Fibroblast of peridontal ligament (primary cell): ENCODE results near the gene CERS6.
A peak's percentile ranks its signal among the peaks of the same experiment; 100 is the strongest.

Experiments
- DNase-seq: peaks from one replicate; pipeline ENCODE4 v3.0.0-alpha.2; 2010; ENCODE audit errors: extremely low read depth

Gene CERS6

DNA sequence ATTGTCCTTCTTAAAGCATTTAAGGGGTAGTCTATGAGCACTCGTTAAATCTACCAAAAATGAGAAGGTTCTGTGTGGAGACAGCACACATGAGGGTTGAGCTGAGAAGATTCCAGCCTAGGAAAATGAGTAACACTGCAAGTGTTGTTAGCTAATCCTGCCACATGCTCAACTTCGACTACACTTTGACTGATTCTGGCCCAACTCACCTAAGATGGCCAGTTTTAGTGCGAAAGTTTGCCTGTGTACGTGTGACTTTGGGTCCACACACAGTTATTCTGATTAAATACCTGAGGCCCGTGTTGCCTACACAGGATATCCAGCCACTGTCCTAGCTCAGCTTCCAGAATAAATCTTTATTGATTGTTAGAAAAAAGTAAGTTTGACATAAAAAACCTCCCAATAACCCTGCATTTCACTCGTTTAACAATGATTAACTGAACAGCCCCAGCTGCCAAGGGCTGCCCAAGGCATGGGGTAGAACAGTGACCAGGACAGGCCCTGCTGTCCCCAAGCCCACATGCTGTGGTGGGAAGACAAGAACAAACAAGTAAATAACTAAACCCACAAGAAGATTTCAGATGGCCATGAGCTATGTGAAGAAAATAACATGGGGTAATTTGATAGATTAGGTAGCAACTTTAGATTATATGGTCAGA is 14.7 kb upstream of the CERS6 start:
- DNase-seq = no peak

DNA sequence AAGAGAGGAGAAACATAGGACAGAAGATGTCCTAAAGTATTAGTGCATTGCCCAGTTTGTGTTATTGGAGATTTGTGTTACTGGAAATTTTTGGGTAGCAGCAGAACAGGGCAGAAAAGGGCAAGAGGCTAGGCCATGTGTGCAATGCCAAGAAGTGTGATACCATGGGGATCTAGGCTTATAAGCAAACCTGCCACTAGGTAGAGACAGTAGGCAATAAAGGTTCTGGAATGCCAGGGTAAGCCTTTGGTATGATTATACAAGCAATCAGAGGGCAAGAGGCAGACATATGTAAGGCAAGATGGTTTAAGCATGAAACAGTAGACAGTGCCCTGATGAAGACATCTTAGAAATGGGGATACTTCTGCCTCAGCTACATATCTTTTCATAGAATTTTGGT is 12.3 kb upstream of the CERS6 start:
- DNase-seq = no peak

DNA sequence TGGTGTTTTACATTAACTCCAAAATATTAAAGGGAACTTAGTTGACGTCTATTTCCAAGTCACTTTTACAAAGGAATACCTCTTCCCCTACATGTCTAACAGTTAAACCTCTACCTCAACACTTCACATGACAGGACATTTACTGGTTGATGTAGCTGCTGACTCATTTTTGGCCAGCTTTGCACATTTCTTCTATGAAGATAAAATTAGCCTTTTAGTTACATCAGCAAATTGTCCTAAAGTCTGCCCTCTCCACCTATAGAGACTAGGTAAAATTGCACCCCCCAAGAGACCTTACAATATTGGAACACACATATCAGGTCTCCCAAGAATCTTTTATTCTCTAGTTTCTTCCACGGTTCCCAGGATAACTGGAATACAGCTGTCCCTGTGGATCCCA is 10.1 kb upstream of the CERS6 start:
- DNase-seq = no peak

DNA sequence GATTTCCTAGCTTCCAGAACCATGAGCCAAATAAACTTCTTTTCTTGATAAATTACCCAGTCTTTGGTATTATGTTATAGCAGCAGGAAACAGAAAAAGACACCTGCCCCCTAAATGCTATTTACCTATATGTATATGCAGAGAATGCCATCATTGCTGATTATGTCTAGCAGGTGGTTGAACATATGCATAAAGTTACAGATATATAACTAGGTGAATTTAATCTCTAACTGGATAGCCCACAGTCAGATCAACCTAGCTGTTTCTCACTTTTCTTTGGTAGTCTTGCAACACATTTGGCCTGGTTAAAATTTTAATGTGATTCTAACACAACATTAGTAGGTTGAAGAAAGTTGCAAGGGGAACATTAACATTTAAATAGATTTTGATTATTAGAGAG is 7.1 kb upstream of the CERS6 start:
- DNase-seq = no peak

DNA sequence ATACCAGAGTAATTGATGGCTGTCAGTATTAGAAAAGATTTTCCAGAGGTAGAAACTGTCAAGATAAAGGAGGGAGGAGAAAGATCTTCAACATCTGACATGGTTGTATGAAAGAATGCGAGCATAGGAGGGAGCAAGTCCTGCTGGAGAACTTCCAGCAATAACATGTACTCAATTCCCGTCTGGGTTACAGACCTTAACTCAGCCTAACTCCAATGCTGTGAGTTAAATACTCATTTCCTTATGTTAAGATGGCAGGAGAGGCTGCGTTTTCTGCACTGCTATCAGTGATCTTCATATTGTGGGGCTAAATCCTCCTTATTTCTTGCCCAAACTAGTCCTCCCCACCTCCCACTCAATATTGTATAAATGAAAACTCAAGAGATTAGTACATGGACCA is 6.7 kb upstream of the CERS6 start:
- DNase-seq = peak; percentile 30

DNA sequence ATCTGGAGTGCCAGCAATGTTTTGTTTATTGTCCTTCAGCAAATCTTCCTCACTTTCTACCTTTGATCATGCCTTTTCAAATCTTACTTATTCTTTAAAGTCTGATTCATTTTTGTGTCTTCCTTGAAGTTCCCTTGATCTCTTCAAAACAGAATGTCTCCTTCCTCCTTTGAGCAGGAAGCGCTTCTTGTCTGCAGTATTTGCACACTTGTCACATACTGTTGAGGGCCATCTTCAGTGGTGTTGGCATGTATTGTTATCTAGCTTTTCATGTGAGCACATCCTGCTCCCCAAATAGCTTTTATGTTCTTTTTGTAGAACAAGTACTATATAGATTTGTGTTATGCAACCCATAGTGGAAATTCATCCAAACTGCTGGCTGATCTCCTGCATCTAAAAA is 5.9 kb upstream of the CERS6 start:
- no peak for DNase-seq

DNA sequence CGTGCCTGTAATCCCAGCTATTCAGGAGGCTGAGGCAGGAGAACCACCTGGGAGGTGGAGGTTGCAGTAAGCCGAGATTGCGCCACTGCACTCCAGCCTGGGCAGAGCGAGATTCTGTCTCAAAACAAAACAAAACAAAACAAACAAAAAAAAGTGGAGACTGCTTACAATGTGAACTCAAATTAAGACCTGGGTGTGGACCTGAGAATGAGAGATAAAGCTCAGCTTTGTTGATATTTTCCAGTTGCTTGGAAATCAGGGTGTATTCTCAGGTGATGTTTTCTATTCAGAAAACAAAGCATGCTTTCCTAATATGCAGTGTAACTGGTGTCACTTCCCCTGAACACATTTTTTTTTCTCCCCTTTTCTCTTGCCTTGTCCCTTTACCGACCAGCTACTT is 5.3 kb upstream of the CERS6 start:
- DNase-seq = no peak

DNA sequence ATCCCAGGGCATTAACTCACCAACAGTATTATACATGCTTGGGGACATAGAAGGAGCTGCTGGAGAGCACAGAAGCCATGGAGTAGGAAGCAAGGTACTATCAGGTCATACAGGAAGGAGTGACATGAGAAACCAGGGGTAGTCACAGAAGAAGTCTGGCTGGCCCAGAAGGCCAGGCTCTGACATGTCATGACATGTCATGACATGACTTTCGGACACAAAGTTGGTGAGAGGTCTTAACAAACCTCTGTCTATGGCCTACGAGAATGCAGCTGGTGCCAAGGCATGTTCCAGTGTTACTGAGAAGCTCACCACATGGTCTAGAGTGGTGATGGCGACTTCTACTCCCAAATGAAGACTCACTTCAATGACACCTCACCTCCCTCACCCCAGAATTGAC is 3.3 kb upstream of the CERS6 start:
- no peak for DNase-seq

DNA sequence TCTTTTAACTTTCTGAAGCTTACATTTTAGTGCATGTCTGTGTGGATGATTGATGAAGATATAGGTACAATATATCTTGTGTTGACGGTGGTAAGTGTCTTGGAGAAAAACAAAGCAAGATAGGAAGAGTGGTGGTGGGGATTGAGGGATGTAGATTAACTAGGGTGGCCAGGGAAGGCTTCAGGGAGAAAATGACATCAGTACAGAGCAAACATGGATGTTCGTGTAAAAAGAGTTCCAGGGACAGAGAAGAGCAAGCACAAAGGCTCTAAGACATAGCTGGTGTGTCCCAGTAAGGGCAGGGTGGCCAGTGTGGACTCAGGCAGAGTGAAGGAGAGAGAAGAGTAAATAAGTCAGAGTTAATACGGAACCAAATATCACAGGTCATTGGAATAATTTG is 2.7 kb upstream of the CERS6 start:
- no peak for DNase-seq

DNA sequence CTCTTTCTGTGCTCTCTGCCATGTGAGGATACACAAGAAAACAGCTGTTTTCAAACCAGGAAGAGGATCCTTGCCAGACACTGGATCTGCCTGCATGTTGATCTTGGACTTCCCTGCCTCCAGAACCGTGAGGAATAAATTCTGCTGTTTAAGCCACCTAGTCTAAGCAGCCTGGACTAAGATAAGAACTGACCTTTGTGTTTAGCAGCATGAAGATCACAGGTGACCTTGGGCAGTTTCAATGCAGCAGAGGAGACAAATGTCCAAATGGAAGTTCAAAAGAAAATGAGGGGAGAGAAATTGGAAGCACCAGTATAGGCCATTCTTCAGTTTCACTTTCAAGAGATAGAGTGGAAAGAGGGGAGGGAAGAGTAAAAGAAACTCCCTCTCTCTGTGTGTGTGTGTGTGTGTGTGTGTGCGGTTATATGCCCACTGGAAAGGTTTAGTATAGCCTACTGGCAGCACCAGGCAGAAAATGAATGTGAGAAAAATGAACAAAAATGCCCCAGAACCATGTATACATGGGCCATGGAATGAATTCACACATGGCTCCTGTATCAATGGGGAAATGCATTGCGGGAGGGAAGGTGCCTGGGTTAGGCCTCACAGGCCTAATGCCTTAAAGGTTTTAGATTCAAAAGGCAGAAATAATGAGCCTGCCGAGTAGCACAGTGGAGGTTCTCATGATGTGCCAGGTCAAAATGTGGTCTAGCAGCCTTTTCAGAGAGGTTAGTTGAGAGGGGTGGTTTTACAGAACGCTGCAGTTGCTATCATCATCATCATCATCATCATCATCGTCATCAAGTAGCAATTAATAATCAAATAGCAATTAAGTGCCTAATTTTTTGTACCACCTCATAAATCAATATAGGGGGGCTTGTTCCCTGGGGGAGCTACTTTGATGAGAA is 1.1 kb upstream of the CERS6 start:
- DNase-seq = no peak

DNA sequence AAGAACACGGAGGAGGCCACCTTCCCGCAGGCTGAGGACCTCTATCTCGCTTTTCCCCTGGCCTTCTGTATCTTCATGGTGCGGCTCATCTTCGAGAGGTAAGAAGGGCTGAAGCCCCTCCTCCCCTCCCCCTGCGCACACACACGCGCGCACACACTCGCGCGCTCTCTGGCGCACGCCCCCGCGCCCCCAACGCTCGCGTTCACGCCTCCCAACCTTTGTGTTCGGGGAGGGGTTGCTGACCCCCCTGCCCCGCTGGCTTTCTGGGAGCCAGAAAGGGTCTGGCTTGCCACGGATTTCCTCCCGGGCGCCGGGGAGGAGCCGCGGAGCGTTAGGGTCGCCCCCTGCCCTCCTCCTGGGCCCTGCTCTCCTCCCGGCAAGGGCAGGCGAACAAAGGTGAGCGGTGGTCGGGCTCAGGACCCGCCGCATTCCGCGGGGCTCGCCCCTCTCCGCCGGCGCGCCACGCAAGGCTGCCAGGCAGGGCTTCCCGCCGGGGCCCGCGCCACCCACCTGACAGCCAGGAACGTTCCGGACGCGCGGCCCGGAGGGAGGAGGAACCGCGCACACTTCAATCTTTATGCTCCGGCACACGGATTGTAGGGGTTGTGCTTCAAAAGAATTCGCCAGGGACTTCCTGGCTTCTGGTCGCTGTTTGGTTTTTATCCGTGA is 583 bp downstream of the CERS6 start:
- DNase-seq = no peak

DNA sequence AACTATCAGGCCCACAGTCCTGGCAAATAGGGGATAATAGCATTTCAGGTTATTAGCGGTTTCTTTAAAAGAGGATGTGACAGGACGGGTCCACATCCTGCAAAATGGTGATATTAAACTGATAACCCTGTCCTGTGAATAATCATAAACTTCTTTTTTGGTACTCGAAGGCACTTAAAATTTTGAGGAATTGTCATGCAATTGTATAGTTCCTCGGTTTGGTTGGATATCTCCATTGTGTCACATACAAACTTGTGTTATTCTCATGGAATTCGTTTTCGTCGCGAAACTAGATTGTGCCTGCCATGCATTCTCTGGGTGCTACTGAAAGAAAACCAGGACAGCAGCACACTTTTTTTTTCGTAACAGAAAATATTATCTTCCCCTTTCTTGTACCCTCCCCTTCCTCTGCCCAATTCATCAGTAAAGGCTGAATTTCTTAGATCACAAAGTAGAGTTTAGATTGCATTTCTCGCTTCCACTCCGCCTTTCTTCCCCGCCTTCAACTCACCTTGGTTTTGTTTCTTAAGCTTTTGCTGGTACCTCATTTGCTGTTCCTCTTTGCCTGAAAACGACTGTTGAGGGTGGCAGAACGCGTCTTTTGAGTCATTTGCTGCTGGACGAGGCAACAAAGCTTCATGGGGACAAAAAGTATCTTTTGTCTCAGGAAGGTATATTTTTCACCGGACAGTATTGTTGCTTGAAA is 1.3 kb downstream of the CERS6 start:
- no peak for DNase-seq

DNA sequence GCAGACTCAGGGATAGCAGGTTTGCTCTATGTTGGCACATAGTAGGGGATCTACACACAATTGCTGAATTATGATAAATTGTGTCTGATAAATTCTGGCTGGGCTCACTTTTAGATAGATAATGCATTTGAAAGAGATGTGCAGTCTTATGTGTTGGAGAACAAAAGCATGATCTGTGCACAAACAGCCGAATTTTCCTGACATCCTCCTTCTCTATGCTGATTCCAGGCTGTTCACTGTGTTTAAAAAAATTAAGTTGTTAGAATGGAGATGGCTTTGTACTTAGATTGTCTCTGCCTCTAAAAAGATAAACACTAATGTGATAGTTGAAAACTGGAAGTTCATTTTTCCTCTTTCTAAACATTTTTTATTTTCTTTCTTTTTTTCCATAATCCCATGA is 2.1 kb downstream of the CERS6 start:
- DNase-seq = no peak

DNA sequence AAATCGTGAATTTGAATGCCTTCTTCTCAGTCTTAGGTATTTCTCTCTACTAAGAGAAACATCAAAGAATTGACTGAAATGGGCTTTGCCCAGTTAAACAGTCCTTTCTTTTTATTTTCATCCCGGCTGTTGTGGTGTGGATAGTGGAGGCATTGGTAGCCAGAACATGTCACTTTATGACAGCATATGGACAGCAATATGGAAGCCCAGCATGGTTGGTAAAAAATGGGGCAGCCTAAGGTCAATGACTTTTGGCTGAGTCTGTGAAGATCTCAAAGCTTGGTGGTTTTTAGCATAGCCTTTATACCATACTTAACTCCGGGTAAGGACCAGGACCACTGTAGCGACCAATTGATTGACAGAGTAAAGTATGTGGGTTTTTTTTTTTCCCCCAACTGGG is 3.2 kb downstream of the CERS6 start:
- no peak for DNase-seq

DNA sequence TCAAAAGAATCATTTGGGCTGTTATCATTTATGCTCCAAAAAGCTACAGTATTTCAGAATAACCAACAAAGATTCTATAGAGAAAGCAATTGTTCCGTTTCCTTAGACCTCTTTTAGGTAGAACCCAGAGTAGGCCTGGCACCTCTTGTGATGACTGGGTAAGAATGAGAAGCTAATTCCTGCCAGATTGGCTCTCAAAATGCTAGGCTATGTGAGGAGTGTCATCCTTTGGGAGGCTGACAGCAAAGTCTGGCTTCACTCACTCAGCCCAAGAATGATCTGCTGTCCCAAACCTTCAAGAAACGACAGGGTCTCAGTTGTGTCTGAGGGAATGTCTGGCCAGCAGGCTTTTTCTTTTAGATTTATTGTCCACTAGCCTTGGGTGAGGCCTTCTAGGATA is 4.5 kb downstream of the CERS6 start:
- DNase-seq = no peak

DNA sequence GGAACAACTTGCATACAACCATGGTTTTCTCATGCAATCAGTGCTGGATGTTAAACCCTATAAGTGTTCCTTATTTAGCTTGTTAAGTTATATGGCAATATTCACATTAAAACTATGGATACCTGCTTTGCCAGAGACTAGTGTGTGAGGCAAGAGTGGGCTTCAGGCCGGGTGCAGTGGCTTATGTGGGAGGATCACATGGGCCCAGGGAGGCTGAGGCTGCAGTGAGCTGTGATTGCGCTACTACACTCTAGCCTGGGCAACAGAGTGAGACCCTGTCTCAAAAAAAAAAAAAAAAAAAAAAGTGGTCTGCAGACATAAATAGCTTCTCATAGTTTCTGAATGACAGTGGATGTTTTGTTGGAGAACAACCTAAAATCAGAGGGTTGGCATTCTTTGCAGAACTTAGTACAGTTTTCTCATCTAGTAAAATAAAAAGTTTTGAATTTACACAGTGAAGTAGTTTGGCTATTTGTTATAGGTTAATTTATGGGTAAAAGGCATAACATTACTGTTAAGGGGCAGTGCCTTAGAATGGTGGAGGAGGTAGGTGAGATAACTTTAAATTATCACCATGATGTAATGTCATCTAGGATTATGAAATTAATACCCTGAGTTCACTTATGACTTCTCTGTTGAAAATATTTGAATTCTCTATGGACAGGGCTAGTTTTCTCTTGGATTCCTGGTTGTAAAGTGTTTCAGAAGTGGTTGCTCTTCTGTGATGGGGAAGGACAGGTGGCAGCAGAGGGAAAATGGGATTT is 5.3 kb downstream of the CERS6 start:
- DNase-seq = no peak

DNA sequence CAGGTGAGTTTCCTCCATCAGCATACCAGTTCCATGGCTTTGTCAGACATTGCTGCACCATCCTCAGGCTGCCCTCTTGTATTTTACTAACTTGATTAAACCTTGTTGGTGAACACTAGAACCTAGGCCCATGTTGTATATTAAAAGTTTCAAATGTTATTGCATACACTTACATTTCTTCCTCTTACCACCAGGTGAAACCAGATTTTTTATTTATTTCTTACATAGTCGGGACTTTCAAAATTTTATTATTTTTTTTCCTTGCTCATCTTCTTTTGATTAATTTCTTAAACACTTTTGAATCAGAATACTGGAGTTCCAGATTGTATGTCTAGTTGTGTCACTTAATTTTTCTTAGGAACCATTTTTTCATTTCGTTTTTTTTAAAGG is 5.9 kb downstream of the CERS6 start:
- no peak for DNase-seq

DNA sequence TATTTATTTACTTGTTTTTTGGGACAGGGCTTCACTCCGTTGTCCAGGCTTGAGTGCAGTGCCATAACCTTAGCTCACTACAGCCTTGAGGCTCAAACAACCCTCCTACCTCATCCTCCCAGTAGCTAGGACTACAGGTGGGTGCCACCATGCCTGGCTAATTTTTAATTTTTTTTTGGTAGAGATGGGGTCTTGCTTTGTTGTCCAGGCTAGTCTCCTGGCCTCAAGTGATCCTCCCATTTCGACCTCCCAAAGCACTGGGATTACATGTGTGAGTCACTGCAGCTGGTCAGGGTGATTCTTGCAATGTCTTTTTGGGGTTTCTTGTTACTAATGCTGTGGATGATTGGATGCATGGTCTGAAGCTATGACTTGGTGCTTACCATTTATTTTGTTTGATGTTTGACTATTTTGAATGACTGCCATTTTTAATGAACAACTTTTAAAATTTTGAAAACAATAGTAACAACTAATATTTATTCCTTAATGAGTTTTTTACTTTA is 6.5 kb downstream of the CERS6 start:
- DNase-seq = no peak

DNA sequence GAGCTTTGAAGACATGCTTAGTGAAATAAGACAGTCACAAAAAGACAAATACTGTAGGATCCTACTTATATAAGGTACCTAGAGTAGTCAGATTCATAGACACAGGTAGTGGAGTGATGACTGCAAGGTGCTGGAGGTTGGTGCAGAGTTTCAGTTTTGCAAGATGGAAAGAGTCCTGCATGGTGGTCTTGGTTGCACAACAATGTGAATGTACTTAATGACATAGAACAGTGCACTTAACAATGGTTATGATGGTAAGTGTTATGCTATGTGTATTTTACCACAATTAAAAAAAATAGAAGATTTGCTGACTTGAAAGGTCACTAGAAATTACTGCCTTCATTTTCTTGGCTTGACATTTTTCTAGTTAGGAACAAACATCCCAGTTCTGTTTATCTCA is 9.5 kb downstream of the CERS6 start:
- no peak for DNase-seq

DNA sequence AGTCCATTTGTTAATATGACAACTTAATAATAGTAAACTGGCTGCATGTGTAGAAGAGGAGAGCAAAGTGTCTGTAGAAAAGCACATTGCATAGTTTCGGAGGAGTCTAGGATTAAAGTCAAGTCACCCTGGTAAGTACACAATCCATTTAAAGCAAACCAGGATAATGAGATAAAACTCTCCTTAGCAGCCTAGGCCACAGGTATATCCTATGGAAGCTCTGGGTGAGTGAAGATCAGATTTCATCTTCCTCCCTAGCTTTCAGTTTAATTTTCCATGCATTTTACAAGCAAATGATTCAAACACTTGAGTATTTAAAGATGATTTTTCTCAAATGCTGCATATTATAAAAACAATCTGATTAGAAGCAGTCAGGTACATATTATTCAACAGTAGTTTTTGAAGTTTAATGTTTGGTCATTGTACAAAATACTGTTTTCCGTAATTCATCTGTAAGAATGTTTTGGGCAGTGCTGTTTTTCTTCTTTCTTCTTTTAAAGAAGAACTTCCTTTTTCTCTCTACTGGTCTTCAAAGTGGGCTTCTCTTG is 10.2 kb downstream of the CERS6 start:
- DNase-seq = no peak
